Cardiac muscle cell (in vitro differentiated cells and primary cell): ENCODE data around the gene AGBL5. TPM values are rescaled to one million over a fixed set of nuclear protein-coding genes. Genes with fewer than 3 reads are reported as not detected.

Experiments
- DNase-seq, 2 donors: peaks; one replicate each; pipeline versions ENCODE4 v3.0.0 to v3.0.0-alpha.2; 2010 to 2017; ENCODE audit warnings: low read depth in 1 of 2, low spot score in 1 of 2
- H3K27ac ChIP-seq: fragments of 200-600 bp; sonication (generic); 2 replicates; pipeline ENCODE4 v1.5.1; 2016
- H3K27me3 ChIP-seq: fragments of 200-600 bp; sonication (generic); 2 replicates; pipeline ENCODE4 v1.6.0; 2016; ENCODE audit warnings: control low read depth
- H3K36me3 ChIP-seq: fragments of 200-600 bp; sonication (generic); 2 replicates; pipeline ENCODE4 v1.5.1; 2016; ENCODE audit warnings: control low read depth
- H3K4me1 ChIP-seq: fragments of 200-600 bp; sonication (generic); 2 replicates; pipeline ENCODE4 v1.8.1; 2017; ENCODE audit warnings: low read depth, mild to moderate bottlenecking, mixed run types
- H3K4me3 ChIP-seq: fragments of 200-600 bp; sonication (generic); 2 replicates; pipeline ENCODE4 v1.5.1; 2016; ENCODE audit warnings: mild to moderate bottlenecking
- H3K9me3 ChIP-seq: fragments of 200-600 bp; sonication (generic); 2 replicates; pipeline ENCODE4 v1.5.1; 2017; ENCODE audit warnings: low read depth, mild to moderate bottlenecking, control low read depth
- polyA plus RNA-seq: library from polyadenylated mRNA; unstranded; fragments of >200 nt; fragmentation: Nextera tagmentation; extraction: Ambion mirVana; gene quantifications from 2 replicates; pipeline ENCODE4 v1.2.1, GENCODE V29; 2016
- total RNA-seq: library from RNA; depleted of rRNA; stranded (reverse); fragments of >200 nt; gene quantifications from 2 replicates; pipeline ENCODE4 v1.2.3, GENCODE V29; 2016
- TF ChIP-seq, protein P1 (sequence below): IDR thresholded peaks from 2 replicates; pipeline ENCODE4 v1.5.1; 2012; ENCODE audit warnings: low read depth, mild to moderate bottlenecking, low read length

Gene AGBL5
- total and polyA plus RNA-seq, 2 experiments from 2014 or later = 52.0 to 67.0 TPM

DNA sequence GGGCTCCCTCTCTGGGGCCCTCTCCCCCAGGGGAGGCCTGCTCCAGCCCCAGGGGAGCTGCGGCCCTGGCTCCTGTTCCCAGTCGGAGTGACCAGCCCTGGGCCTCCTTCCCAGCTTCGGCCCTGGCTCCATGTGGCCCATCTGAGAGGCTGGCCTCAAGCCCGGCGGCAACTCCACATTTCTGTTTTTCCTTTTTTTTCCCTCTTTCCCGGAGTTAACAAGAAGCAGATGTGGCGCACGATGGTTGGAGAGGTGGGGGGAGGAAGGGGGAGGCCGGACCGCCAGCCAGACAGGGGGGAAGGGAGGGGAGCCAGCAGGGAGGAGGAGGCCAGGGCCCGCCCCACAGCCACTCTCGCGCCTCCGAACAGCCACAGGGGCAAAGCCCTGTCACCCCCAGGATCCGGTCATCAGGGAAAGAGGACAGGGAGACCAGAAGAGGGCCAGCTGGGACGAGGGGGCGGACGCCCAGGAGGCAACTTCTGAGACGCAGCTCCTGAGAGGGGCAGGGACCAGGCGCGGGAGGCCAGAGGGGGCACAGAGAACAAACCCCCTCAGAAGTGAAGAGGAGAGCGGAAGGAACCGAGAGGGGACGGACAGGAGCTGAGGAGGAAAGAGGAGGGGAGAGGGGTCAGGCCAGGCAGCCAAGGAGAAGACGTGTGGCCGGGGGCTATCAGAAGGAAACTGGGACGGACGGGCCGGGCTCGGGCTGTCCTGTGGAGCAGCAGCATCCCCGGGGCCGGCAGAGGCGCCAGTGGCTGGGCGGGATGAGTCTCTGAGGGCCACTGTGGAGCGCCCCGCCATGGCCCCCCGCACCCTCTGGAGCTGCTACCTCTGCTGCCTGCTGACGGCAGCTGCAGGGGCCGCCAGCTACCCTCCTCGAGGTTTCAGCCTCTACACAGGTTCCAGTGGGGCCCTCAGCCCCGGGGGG is 27.1 kb downstream of the AGBL5 start, which contains the start of gene EMILIN1:
Gene EMILIN1, plus strand, starts transcription at position 349 of the 928 bp plus-strand sequence. Its CDS starts 451 bp downstream, at position 800.
- TF ChIP-seq, protein P1, sequence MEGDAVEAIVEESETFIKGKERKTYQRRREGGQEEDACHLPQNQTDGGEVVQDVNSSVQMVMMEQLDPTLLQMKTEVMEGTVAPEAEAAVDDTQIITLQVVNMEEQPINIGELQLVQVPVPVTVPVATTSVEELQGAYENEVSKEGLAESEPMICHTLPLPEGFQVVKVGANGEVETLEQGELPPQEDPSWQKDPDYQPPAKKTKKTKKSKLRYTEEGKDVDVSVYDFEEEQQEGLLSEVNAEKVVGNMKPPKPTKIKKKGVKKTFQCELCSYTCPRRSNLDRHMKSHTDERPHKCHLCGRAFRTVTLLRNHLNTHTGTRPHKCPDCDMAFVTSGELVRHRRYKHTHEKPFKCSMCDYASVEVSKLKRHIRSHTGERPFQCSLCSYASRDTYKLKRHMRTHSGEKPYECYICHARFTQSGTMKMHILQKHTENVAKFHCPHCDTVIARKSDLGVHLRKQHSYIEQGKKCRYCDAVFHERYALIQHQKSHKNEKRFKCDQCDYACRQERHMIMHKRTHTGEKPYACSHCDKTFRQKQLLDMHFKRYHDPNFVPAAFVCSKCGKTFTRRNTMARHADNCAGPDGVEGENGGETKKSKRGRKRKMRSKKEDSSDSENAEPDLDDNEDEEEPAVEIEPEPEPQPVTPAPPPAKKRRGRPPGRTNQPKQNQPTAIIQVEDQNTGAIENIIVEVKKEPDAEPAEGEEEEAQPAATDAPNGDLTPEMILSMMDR = peak; percentile 13
- Histone ChIP-seq H3K4me1 (peaks cover 24% of the 10 kb centered on the region), H3K27me3 (no peaks in the 10 kb centered on the region), H3K27ac (peak within 1 kb of the TSS; percentile 68), H3K9me3 (no peaks in the 10 kb centered on the region), H3K4me3 (no peak within 1 kb of the TSS), H3K36me3 (no peaks in the 10 kb centered on the region)
- DNase-seq = peak; percentile 25 to 99

DNA sequence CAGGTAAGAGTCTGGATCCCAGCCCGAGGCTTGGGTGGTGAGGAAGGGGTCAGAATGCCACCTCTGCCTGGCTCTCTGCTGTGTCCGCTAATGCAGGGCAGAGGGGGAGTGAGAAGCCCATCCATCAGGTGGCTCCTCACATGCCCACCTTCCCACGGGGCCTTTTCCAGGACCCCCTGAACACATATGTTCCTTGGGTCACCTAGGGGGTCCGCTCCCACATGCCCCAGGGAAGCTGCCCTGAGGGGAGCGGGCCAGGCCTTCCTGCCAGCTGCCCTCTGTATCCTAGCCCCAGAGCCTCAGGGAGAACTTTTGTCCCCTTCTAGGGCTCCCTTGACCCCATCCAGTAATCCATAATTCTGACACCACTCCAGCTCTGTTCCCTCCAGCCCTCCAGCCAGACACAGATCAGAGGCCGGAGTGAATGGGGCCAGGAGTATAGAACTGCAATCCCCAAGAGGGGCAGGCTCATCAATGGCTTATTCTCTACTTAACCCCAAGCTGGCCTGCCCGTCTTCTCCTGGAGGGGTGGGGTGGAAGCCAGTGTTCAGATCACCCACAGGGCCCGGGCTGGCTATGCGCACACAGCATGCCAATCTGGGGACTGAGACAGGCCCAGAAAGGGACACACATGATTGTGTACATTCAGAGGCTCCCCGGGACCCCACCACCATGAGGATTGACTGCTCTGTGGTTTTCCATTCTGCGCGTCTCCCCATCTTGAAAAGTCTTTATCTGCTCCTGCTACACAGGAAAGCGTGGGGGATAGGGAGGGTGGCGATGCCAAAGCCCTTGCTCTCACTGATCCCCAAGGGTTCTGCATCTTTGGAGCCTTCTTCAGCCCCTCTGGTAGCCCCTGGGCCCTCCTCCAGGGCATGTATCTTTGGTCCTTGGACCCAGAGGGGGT is 28.0 kb downstream of the AGBL5 start:
- no peaks in the 10 kb centered on the region for H3K9me3 ChIP-seq
- no peaks in the 10 kb centered on the region for H3K36me3 ChIP-seq
- DNase-seq = peak in 1 of 2 donors; percentile 22
- TF ChIP-seq, protein P1 = no peak
- peak overlapping the region; percentile 68 for H3K27ac ChIP-seq
- H3K27me3 ChIP-seq = no peaks in the 10 kb centered on the region
- H3K4me1 ChIP-seq = peaks cover 19% of the 10 kb centered on the region
- H3K4me3 ChIP-seq = no peak overlapping the region

DNA sequence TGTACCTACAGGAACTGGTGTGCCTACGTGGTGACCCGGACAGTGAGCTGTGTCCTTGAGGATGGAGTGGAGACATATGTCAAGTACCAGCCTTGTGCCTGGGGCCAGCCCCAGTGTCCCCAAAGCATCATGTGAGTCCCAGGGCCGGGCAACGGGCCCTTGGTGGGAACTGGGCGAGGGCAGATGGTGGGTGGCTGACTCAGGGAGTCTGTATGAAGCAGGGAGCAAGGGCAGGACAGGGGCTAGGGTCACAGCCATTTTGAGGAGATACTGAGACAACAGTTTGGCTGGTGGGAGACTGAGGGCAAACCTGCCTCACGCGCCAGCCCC is 28.6 kb downstream of the AGBL5 start:
- H3K27ac ChIP-seq = no peak overlapping the region
- DNase-seq = no peak
- H3K4me1 ChIP-seq = peaks cover 19% of the 10 kb centered on the region
- TF ChIP-seq, protein P1 = no peak
- no peaks in the 10 kb centered on the region for H3K27me3 ChIP-seq
- no peak overlapping the region for H3K4me3 ChIP-seq
- H3K36me3 ChIP-seq = no peaks in the 10 kb centered on the region
- H3K9me3 ChIP-seq = no peaks in the 10 kb centered on the region

DNA sequence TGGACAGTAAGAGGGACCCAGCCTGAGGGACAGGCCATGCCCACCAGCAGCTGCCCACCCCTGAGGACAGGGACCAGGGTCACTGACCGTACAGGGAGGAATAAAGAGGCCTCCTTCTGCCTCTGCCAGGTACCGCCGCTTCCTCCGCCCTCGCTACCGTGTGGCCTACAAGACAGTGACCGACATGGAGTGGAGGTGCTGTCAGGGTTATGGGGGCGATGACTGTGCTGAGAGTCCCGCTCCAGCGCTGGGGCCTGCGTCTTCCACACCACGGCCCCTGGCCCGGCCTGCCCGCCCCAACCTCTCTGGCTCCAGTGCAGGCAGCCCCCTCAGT is 29.1 kb downstream of the AGBL5 start:
- peak overlapping the region; percentile 68 for H3K27ac ChIP-seq
- no peaks in the 10 kb centered on the region for H3K27me3 ChIP-seq
- DNase-seq = no peak
- peaks cover 19% of the 10 kb centered on the region for H3K4me1 ChIP-seq
- TF ChIP-seq, protein P1 = no peak
- H3K36me3 ChIP-seq = no peaks in the 10 kb centered on the region
- no peaks in the 10 kb centered on the region for H3K9me3 ChIP-seq
- H3K4me3 ChIP-seq = no peak overlapping the region

DNA sequence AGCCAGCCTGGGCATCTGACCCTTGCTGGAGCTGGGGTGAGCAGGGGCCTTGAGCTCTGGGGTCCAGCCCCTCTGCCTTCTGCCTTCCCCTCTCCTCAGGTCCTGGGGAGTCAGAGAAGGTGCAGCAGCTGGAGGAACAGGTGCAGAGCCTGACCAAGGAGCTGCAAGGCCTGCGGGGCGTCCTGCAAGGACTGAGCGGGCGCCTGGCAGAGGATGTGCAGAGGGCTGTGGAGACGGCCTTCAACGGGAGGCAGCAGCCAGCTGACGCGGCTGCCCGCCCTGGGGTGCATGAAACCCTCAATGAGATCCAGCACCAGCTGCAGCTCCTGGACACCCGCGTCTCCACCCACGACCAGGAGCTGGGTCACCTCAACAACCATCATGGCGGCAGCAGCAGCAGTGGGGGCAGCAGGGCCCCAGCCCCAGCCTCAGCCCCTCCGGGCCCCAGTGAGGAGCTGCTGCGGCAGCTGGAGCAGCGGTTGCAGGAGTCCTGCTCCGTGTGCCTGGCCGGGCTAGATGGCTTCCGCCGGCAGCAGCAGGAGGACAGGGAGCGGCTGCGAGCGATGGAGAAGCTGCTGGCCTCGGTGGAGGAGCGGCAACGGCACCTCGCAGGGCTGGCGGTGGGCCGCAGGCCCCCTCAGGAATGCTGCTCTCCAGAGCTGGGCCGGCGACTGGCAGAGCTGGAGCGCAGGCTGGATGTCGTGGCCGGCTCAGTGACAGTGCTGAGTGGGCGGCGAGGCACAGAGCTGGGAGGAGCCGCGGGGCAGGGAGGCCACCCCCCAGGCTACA is 30.7 kb downstream of the AGBL5 start:
- Histone ChIP-seq H3K36me3 (no peaks in the 10 kb centered on the region), H3K4me1 (peaks cover 20% of the 10 kb centered on the region), H3K4me3 (no peak overlapping the region), H3K27ac (peak overlapping the region; percentile 87), H3K9me3 (no peaks in the 10 kb centered on the region), H3K27me3 (no peaks in the 10 kb centered on the region)
- TF ChIP-seq, protein P1 = no peak
- no peak for DNase-seq
